Keratinocyte (primary cell): ENCODE measurements around the gene TMEM45A.

Experiments used
- EZH2 ChIP-seq: IDR thresholded peaks from one replicate; pipeline ENCODE4 v1.6.1; 2012; ENCODE audit warnings: inconsistent platforms, mild to moderate bottlenecking, low read length, moderate library complexity
- TF ChIP-seq, protein P1 (sequence below), 3 experiments: IDR thresholded peaks in 1 of 3; conservative IDR thresholded peaks in 1 of 3; optimal IDR thresholded peaks in 1 of 3; 2 replicates in 2 of 3; 3 replicates in 1 of 3; pipeline versions ENCODE3 to v1.5.1; 2011; ENCODE audit warnings: low read length in 3 of 3, mild to moderate bottlenecking in 3 of 3, moderate library complexity in 2 of 3, control low read depth in 1 of 3, inconsistent platforms in 1 of 3; ENCODE audit not compliant: insufficient read depth in 2 of 3; ENCODE audit errors: extremely low read depth in 1 of 3

DNA sequence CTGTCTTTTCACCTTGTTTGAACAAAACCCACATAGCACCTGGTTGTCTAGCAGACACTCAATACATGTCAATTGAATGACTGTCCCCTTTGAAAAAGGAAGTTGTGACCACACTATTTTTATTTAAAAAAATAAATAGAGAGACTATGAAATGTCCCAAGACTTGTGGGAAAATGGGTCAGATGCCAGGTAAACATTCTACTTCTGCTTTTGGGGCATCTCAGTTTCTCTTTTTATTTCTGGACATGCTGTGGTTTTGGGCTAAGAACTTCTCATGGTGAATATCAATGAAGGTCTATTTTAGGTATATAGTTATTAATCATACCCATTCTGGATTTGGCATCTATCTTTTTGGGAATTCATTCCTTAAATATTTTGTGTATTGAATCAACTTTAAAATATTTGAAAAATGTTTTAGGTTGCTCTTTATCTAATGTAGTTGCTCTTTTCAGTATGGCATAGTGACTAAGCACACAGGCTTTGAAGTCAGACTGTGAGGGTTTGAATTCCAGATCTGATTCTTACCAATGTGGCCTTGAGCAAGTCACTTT, 4.4 kb downstream of the TMEM45A start:
- TF ChIP-seq, protein P1, sequence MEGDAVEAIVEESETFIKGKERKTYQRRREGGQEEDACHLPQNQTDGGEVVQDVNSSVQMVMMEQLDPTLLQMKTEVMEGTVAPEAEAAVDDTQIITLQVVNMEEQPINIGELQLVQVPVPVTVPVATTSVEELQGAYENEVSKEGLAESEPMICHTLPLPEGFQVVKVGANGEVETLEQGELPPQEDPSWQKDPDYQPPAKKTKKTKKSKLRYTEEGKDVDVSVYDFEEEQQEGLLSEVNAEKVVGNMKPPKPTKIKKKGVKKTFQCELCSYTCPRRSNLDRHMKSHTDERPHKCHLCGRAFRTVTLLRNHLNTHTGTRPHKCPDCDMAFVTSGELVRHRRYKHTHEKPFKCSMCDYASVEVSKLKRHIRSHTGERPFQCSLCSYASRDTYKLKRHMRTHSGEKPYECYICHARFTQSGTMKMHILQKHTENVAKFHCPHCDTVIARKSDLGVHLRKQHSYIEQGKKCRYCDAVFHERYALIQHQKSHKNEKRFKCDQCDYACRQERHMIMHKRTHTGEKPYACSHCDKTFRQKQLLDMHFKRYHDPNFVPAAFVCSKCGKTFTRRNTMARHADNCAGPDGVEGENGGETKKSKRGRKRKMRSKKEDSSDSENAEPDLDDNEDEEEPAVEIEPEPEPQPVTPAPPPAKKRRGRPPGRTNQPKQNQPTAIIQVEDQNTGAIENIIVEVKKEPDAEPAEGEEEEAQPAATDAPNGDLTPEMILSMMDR (optimal IDR thresholded peaks at IDR 0.05 in 1 of 3, IDR thresholded peaks at IDR 0.05 in 1 of 3, conservative IDR thresholded peaks at IDR 0.05 in 1 of 3; ENCODE audit: extremely low read depth in 1 of 3, insufficient read depth in 2 of 3, low read length in 3 of 3), result no peak
- TF ChIP-seq EZH2, result no peak
